NOMO-1 treated with dmso at 0.1 percent for 144 hours (cell line): ENCODE measurements around the gene HLA-A.

Experiments used
- DNase-seq: peaks from one replicate; lab custom pipeline; 2025; ENCODE audit not compliant: unreplicated experiment; lab: John Stamatoyannopoulos, UW

The HLA-A gene

GRCh38 chr6:29984232-29984631 is 41.9 kb downstream of the HLA-A start:
- no peak for DNase-seq

- no peak for DNase-seq
Measured at GRCh38 chr6:29984992-29985391, 42.7 kb downstream of the HLA-A start.

- DNase-seq: no peak
Measured at GRCh38 chr6:29986179-29986781, 43.9 kb downstream of the HLA-A start.

GRCh38 chr6:29989211-29989610 is 46.9 kb downstream of the HLA-A start:
- no peak for DNase-seq

- no peak for DNase-seq
Measured at GRCh38 chr6:29990931-29991330, 48.6 kb downstream of the HLA-A start.

- no peak for DNase-seq
Measured at GRCh38 chr6:29992807-29993206, 50.5 kb downstream of the HLA-A start.

GRCh38 chr6:29994826-29995225 is 52.5 kb downstream of the HLA-A start:
- no peak for DNase-seq

- DNase-seq: no peak
Measured at GRCh38 chr6:29995340-29995777, 53.0 kb downstream of the HLA-A start.
